ENCODE results near the gene MYO15A. TPM values are rescaled to one million over a fixed set of nuclear protein-coding genes. Genes with fewer than 3 reads are reported as not detected.
A peak's percentile ranks its signal among the peaks of the same experiment; 100 is the strongest.

The MYO15A gene
- total and polyA plus RNA-seq, 4 experiments from 2014 or later: 0.14 to 2.2 (median 1.0) TPM

DNA sequence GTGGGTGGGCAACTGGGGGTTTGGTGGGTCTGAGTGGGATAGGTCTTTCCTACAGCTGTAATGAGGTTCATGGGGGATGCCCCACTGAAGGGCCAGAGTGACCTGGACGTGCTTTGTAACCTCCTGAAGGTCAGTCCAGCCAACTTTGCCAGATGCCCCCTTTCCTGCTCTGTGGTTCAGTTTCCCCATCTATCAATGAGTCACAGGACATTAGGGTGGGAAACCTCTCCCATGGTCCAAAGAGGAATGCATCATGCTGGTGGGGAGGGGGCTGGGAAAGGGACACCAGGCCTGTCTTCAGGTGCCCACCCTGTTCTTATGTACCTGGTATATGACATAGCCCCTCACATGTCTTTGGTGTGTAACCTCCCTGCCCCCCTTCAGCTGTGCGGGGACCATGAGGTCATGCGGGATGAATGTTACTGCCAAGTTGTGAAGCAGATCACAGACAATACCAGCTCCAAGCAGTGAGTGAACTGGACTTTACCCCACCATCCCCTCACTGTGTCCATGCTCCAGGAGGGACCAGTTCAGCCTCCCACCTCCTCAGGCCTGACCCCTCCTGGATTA lies 51.1 kb downstream of the MYO15A start:
- H3K27me3 Mint-ChIP-seq: no peaks in the 10 kb centered on the region
- no peak for DNase-seq
- intact Hi-C loops (cut with micrococcal nuclease): no loop called here
- peaks cover 6 to 26% (median 10%) of the 10 kb centered on the region in 4 donors for H3K4me1 Mint-ChIP-seq
- peak overlapping the region in 4 of 8 donors; percentile 34 to 85 (median 61) for H3K4me3 Mint-ChIP-seq
- no peaks in the 10 kb centered on the region for H3K36me3 Mint-ChIP-seq
- H3K9me3 Mint-ChIP-seq: no peaks in the 10 kb centered on the region
- Histone ChIP-seq H3K27me3 (ENCODE audit: insufficient read depth, low read length) (no peaks in the 10 kb centered on the region), H3K36me3 (ENCODE audit: insufficient read depth, low read length) (no peaks in the 10 kb centered on the region), H3K27ac (ENCODE audit: low read depth, low read length) (no peak overlapping the region), H3K9me3 (ENCODE audit: control insufficient read depth in 1 of 2, low read length in 2 of 2) (no peaks in the 10 kb centered on the region), H3K4me3 (ENCODE audit: low read length in 2 of 2) (no peak overlapping the region), H3K4me1 (ENCODE audit: insufficient read depth, low read length) (peaks cover 11% of the 10 kb centered on the region)
- CTCF ChIA-PET (ENCODE audit: partially characterized antibody): interaction anchor here (1.7 kb wide), 1 partner anchor 24 kb away, joined by 3 read pairs; the partner anchor contains the start of gene ALKBH5
- peak overlapping the region in 6 of 7 donors; percentile 23 to 59 (median 54) for H3K27ac Mint-ChIP-seq
- POLR2A ChIA-PET (ENCODE audit: partially characterized antibody): interaction anchor here (1.0 kb wide), 1 partner anchor 23 kb away, joined by 6 read pairs; the partner anchor contains the start of gene ALKBH5

DNA sequence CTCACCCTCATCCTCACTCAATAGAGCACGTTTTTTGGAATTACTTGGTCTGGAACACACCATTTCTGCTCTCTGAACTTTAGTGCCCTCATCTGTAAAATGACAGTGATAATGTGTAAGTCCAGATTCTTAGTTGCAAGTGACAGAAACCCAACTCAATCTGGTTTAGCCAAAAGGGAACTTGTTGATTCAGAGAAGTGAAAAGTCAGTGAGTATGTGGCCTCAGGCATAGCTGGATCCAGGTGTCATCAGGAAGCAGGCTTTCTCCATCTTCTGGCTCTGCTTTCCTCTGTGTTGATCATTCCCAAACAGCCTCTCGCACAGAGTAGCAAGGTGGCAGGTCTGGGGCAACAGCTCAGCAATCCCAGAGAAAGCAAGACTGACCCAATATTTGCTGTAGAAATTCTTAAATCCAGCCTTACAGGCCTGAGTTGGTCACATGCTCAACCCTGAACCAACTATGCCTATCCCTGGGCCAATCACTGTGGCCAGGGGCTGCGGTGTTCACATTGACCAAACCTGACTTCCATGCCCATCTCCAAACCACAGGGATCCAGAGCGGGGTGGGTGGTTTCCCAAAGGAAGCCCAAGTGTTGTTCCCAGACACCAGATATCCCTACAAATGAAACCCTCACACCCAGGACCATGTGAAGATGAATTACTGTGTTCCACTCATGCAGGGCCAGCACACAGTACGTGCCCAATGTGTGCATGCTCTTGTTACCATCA lies 51.7 kb downstream of the MYO15A start:
- Mint-ChIP-seq H3K4me3 (peak overlapping the region in 4 of 8 donors; percentile 17 to 43 (median 28)), H3K4me1 (peaks cover 6 to 26% (median 10%) of the 10 kb centered on the region in 4 donors), H3K27ac (peak overlapping the region in 4 of 7 donors; percentile 45 to 59 (median 57)), H3K9me3 (no peaks in the 10 kb centered on the region), H3K36me3 (no peaks in the 10 kb centered on the region), H3K27me3 (no peaks in the 10 kb centered on the region)
- intact Hi-C loops (cut with micrococcal nuclease): no loop called here
- no peak overlapping the region for H3K27ac ChIP-seq (ENCODE audit: low read depth, low read length)
- peaks cover 11% of the 10 kb centered on the region for H3K4me1 ChIP-seq (ENCODE audit: insufficient read depth, low read length)
- ChIA-PET POLR2A (ENCODE audit: partially characterized antibody) (interaction anchor here (1.0 kb wide), 1 partner anchor 23 kb away, joined by 6 read pairs; the partner anchor contains the start of gene ALKBH5), CTCF (ENCODE audit: partially characterized antibody) (interaction anchor here (1.0 kb wide), 1 partner anchor 10 kb away, joined by 3 read pairs; no protein-coding TSS in a partner anchor)
- H3K9me3 ChIP-seq (ENCODE audit: control insufficient read depth in 1 of 2, low read length in 2 of 2): no peaks in the 10 kb centered on the region
- H3K36me3 ChIP-seq (ENCODE audit: insufficient read depth, low read length): no peaks in the 10 kb centered on the region
- H3K27me3 ChIP-seq (ENCODE audit: insufficient read depth, low read length): no peaks in the 10 kb centered on the region
- no peak overlapping the region for H3K4me3 ChIP-seq (ENCODE audit: low read length in 2 of 2)
- DNase-seq: no peak

DNA sequence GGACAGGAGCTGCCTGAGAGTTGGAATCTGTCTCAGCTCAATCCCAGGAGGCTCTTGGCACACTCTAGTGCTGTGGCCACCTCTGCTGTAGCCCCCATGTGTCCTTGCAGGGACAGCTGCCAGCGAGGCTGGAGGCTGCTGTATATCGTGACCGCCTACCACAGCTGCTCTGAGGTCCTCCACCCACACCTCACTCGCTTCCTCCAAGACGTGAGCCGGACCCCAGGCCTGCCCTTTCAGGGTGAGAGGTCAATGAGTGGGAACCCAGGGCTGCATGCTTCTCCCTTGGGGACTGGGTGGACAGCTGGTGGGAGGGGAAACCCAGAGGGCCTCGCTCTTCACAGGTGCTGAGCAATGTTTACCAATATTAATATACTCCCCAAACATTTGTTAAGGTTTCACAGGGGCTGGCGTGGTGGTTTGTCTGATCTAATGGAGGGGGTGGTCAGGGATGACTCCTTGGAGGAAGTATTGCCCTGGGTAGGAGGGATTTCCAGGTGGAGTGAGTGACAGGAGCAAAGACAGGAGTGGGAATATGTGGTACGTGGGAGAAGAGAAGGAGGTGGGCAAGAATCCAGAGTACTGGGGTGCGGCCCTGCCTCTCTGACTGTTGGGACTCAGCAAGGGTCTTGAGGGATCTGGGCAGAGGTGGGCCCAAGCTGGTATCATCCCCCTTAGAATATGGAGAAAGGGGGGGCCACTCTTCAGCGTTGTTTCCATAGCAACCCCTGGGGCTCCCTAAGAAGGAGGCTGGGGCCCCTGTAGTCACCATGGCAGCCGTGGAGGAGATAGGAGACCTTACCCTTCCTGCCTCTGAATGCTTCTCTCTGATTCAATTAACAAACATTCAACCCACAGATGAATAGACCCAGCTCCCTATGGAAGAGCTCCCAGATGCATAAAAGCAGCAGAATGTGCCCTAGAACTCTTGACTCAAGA lies 52.9 kb downstream of the MYO15A start:
- peaks cover 6 to 20% (median 9%) of the 10 kb centered on the region in 4 donors for H3K4me1 Mint-ChIP-seq
- ChIA-PET POLR2A (ENCODE audit: partially characterized antibody) (no interaction called here), CTCF (ENCODE audit: partially characterized antibody) (interaction anchor here (1.0 to 1.1 kb wide), 2 partner anchors 9 to 10 kb away, joined by 3 read pairs; no protein-coding TSS in a partner anchor)
- Histone ChIP-seq H3K4me3 (ENCODE audit: low read length in 2 of 2) (no peak overlapping the region), H3K27ac (ENCODE audit: low read depth, low read length) (no peak overlapping the region), H3K27me3 (ENCODE audit: insufficient read depth, low read length) (no peaks in the 10 kb centered on the region), H3K4me1 (ENCODE audit: insufficient read depth, low read length) (peaks cover 11% of the 10 kb centered on the region), H3K36me3 (ENCODE audit: insufficient read depth, low read length) (no peaks in the 10 kb centered on the region), H3K9me3 (ENCODE audit: control insufficient read depth in 1 of 2, low read length in 2 of 2) (no peaks in the 10 kb centered on the region)
- intact Hi-C loops (cut with micrococcal nuclease): no loop called here
- H3K9me3 Mint-ChIP-seq: no peaks in the 10 kb centered on the region
- H3K4me3 Mint-ChIP-seq: no peak overlapping the region
- DNase-seq: no peak
- peak overlapping the region in 1 of 7 donors; percentile 72 for H3K27ac Mint-ChIP-seq
- H3K36me3 Mint-ChIP-seq: no peaks in the 10 kb centered on the region
- no peaks in the 10 kb centered on the region for H3K27me3 Mint-ChIP-seq

DNA sequence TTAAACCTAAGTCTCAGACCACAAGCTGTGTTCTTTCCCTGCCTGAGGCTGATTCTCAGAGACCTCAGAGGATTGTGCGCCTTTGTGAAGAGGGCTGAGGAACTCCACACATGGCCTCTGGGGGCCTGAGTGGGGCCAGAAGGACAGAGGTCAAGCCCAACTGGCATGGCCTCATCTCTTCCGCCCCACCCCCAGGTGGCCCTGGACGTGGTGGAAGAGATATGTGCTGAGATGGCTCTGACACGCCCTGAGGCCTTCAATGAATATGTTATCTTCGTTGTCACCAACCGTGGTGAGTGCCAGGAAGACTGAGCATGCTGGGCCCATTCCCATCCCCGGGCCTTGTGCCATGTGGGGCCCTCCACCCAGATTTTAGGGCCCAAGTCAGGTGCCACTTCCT lies 55.0 kb downstream of the MYO15A start:
- Mint-ChIP-seq H3K4me3 (no peak overlapping the region), H3K36me3 (no peaks in the 10 kb centered on the region), H3K27ac (no peak overlapping the region), H3K4me1 (peaks cover 2 to 13% (median 3%) of the 10 kb centered on the region in 4 donors), H3K9me3 (peaks cover 0 to 2% (median 0%) of the 10 kb centered on the region in 8 donors), H3K27me3 (no peaks in the 10 kb centered on the region)
- Histone ChIP-seq H3K4me3 (ENCODE audit: low read length in 2 of 2) (no peak overlapping the region), H3K27me3 (ENCODE audit: insufficient read depth, low read length) (no peaks in the 10 kb centered on the region), H3K27ac (ENCODE audit: low read depth, low read length) (no peak overlapping the region), H3K9me3 (ENCODE audit: control insufficient read depth in 1 of 2, low read length in 2 of 2) (no peaks in the 10 kb centered on the region), H3K36me3 (ENCODE audit: insufficient read depth, low read length) (no peaks in the 10 kb centered on the region), H3K4me1 (ENCODE audit: insufficient read depth, low read length) (peaks cover 6% of the 10 kb centered on the region)
- CTCF ChIA-PET (ENCODE audit: partially characterized antibody): no interaction called here
- no peak for DNase-seq
- POLR2A ChIA-PET (ENCODE audit: partially characterized antibody): no interaction called here
- intact Hi-C loops (cut with micrococcal nuclease): no loop called here

DNA sequence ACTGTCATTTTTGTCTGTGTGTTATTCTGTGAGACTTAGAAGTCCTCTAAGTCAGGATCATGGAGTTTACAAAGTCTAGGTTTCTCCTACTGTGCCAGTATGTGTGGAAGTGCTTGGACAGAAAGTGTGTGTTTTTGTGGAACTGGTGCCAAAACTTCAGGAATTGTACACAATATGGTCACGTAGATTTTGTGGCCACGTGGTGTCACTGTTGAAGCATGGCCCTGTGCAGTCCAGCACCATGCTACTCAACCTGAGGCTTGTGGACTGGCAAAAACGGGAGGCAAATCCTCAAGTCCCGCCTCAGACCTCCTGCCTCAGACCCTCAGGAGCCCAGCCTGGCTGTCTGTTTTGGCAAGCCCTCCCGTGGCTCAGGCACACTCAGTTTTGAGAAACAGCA lies 58.3 kb downstream of the MYO15A start:
- no peaks in the 10 kb centered on the region for H3K27me3 Mint-ChIP-seq
- no peaks in the 10 kb centered on the region for H3K36me3 ChIP-seq (ENCODE audit: insufficient read depth, low read length)
- H3K9me3 ChIP-seq (ENCODE audit: control insufficient read depth in 1 of 2, low read length in 2 of 2): no peaks in the 10 kb centered on the region
- H3K27ac ChIP-seq (ENCODE audit: low read depth, low read length): no peak overlapping the region
- CTCF ChIA-PET (ENCODE audit: partially characterized antibody): interaction anchor here (1.4 kb wide), 1 partner anchor 11 kb away, joined by 3 read pairs; no protein-coding TSS in a partner anchor
- peak overlapping the region in 3 of 7 donors; percentile 11 to 75 (median 11) for H3K27ac Mint-ChIP-seq
- H3K4me1 Mint-ChIP-seq: no peaks in the 10 kb centered on the region
- H3K4me3 ChIP-seq (ENCODE audit: low read length in 2 of 2): no peak overlapping the region
- intact Hi-C loops (cut with micrococcal nuclease): no loop called here
- H3K9me3 Mint-ChIP-seq: peaks cover 0 to 2% (median 0%) of the 10 kb centered on the region in 8 donors
- no peaks in the 10 kb centered on the region for H3K4me1 ChIP-seq (ENCODE audit: insufficient read depth, low read length)
- no peaks in the 10 kb centered on the region for H3K36me3 Mint-ChIP-seq
- H3K27me3 ChIP-seq (ENCODE audit: insufficient read depth, low read length): no peaks in the 10 kb centered on the region
- H3K4me3 Mint-ChIP-seq: no peak overlapping the region
- DNase-seq: no peak
- POLR2A ChIA-PET (ENCODE audit: partially characterized antibody): no interaction called here

DNA sequence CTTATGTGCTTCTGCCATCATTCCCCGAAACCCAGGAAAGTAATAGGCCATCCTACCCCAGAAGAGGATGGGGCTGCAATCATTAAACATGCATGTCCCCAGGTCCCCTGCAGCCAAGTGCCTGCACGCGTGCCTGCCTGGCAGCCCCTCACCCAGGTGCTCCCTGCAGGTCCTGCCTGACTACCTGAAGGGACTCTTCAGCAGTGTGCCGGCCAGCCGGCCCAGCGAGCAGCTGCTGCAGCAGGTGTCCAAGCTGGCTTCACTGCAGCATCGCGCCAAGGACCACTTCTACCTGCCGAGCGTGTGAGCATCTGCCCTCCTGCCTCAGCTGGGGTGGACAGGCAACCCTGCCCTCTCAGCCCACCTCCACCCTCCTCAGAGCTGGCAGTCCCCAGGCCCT lies 58.9 kb downstream of the MYO15A start:
- ChIA-PET CTCF (ENCODE audit: partially characterized antibody) (no interaction called here), POLR2A (ENCODE audit: partially characterized antibody) (no interaction called here)
- H3K4me3 ChIP-seq (ENCODE audit: low read length in 2 of 2): no peak overlapping the region
- H3K9me3 Mint-ChIP-seq: peaks cover 0 to 2% (median 0%) of the 10 kb centered on the region in 8 donors
- H3K27me3 ChIP-seq (ENCODE audit: insufficient read depth, low read length): no peaks in the 10 kb centered on the region
- DNase-seq: no peak
- intact Hi-C loops (cut with micrococcal nuclease): no loop called here
- no peaks in the 10 kb centered on the region for H3K9me3 ChIP-seq (ENCODE audit: control insufficient read depth in 1 of 2, low read length in 2 of 2)
- H3K4me1 ChIP-seq (ENCODE audit: insufficient read depth, low read length): no peaks in the 10 kb centered on the region
- no peaks in the 10 kb centered on the region for H3K36me3 ChIP-seq (ENCODE audit: insufficient read depth, low read length)
- no peaks in the 10 kb centered on the region for H3K4me1 Mint-ChIP-seq
- H3K27ac ChIP-seq (ENCODE audit: low read depth, low read length): no peak overlapping the region
- H3K27ac Mint-ChIP-seq: no peak overlapping the region
- no peaks in the 10 kb centered on the region for H3K27me3 Mint-ChIP-seq
- no peak overlapping the region for H3K4me3 Mint-ChIP-seq
- no peaks in the 10 kb centered on the region for H3K36me3 Mint-ChIP-seq
